HG03575 (cell line): ENCODE measurements around the gene PSME2.
"Not testable (repeated sequence)": the region's sequence is repeated elsewhere in the genome, so short reads cannot be mapped to it uniquely, and the experiment has no call there.

Experiments
- ATAC-seq: cut with Tn5 transposase; IDR thresholded peaks from one replicate; pipeline ENCODE4 v1.9.1; 2021; ENCODE audit not compliant: unreplicated experiment, insufficient number of reproducible peaks, low FRiP score; ENCODE audit errors: extremely low read depth

Gene PSME2

DNA sequence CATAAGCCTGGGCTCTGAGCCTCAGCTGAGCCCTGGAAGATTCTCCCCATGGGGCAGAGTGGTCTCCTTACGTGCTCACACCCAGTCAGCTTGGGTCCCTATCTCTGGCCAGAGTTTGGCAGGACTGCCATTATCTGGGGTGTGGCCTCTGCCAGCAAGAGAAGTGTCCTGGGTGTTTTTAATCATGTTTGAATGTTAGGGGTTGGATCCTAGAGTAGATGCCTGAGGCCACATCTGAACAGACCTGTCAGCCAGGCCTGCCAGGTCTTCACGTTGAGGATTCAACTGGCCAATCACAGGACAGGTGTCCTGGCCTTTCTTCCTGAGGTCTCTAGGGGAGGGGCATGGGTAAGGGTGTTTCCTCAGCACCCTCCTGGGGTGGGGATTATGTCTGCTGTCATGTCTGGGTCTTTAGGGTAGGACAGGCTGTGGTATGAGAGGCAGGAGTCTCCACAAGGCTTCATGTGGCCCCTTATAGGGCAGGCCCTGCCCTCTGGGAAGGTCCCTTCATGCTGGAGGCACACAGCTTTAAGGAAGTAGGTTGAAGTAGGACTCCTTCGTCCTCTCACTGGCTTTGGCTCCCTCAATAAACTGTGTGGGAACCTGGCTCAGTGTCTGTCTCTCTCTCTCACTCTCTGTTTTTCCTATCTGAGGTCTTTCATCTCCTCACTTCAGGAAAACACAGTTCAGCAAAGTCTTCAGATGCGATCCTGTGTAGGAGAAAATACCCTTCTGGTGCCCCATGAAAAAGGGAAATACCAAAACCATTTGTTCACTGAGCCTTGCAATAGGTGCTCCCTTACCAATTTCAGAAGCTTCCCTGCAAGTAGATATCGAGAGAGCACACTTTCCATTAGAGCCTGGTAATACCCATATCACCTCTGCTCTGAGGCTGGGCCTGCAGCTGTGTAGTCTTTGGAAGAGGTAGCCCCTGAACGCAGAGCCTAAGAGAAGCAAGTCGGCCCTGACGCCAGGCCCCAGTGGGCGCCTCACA is 22.7 kb downstream of the PSME2 start:
- no peak for ATAC-seq

DNA sequence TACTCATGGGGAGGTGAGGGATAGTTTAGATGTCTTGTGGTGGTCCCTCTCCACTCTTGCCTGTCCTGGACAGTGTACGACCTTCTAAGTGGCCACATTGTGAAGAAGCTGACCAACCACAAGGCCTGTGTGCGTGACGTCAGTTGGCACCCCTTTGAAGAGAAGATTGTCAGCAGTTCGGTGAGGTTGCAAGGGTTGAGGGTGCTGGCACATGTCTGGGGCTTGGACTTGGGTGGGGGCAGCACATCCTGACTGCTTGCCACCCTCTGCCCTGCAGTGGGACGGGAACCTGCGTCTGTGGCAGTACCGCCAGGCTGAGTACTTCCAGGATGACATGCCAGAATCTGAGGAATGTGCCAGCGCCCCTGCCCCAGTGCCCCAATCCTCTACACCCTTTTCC is 23.5 kb downstream of the PSME2 start:
- no peak for ATAC-seq

DNA sequence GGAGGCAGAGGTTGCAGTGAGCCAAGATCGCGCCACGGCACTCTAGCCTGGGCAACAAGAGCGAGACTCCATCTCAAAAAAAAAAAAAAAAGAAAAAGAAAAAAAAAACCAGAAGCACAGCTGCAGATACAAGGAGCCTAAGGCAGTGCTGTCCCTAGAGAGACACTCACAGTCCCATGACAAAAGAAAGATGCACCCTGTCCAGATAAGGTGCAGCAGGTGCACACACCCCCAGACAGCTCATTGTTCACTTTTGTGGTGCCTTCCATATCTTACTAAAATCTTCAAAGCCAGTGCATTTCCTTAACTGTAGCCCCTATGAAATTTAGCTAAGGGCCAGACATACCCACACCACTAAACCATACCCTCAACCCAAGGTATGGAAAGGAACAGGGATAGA is 24.0 kb downstream of the PSME2 start:
- no peak for ATAC-seq

DNA sequence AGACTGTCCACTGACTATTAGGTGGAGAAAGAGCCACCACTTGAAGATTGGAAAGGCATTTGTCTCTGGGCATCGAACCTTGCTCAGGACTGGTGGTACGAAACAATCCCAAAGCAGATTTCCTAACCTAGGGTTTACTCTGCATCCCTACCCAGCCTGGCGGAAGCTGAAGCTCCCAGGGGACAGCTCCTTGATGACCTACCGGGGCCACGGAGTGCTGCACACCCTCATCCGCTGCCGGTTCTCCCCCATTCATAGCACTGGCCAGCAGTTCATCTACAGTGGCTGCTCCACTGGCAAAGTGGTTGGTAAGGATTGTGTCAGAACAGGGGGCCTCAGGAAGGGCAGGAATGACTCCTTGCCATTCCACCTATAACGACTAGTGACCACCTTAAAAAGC is 25.2 kb downstream of the PSME2 start:
- ATAC-seq: no peak

DNA sequence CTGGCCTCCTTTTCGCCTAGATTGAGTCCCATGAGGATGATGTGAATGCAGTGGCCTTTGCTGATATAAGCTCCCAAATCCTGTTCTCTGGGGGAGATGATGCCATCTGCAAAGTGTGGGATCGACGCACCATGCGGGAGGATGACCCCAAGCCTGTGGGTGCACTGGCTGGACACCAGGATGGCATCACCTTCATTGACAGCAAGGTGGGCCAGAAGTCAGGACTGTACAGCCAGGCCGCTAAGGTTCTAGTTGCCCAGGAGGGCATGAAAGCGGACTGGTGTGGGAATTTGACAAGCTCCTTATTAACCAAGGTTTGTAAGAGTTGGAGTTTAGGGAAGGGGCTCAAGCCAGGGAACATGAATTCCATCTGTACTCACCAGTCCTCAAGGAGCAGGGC is 26.7 kb downstream of the PSME2 start:
- no peak for ATAC-seq

DNA sequence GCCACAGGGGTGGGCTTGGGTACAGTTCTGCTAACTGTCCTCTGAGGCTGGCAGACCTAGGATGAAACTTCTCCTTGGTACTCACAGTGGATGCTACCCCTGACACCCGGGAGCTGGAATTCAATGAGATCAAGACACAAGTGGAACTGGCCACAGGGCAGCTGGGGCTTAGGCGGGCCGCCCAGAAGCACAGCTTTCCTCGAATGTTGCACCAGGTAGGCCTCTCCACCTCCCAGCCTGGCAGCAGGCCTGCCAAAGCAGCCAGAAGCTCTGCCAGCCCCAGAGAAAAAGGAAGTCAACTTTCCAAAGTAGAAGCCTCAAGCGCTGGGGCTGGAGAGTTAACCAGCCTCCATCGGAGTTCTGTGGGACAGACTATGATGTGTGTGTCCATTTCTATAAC is 29.2 kb downstream of the PSME2 start:
- ATAC-seq: no peak

DNA sequence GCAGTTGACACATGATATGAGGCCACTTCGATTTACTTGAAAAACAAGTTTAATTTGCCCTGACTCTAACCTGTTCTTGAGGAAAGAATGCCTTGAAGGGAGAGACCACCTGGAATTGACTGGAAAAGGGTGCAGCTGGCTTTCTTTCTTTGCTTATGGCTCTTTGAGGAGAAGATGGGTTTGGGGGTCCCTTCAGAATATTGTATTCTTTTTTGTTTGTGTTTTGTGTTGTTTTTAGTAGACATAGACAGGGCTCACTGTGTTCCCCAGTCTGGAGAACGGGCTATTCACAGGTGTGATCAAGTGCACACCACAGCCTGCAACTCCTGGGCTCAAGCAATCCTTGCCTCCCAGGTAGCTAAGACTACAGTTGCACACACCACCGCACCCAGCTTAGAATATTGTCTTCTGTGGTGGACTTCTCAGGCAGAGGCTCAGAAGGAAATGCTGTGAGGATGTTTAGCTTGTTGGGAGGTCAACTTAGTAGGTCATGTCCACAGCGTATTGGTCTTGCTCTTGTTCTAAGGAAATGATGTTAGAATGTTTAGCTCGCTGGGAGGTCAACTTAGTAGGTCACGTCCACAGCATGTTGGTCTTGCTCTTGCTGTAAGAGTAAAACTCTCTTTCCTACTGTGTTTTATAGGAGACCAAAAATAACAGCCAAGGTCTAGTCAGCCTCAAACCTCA is 30.1 kb downstream of the PSME2 start:
- no peak for ATAC-seq

DNA sequence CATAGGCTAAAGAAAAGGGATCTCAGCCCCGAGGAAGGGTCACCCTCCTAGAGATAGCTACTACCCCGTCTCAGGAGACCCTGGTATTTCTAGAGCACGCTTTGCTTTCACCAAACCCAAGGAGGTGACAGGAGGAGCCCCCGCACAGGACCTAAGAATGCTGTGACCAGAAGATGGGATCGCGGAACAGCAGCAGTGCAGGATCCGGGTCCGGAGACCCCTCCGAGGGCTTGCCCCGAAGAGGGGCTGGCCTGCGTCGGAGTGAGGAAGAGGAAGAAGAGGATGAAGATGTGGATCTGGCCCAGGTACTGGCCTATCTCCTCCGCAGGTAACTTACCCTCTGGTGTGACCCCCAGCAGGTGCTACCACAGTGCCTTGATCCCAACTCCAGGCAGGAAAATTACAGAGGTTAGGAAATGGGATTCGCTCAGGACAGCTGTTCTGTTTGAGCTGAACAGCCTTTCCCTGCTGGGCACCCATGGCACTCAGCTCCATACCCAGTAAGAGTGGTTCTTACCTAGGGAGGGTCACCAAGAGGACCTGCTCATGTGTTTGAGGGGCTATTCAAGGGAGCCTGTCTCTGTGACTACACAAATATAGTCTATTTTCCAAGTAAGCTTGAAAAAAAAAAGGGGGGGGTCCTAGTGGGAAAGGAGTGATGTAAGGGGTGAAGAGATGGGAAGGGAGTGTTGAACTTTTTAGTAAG is 30.8 kb downstream of the PSME2 start:
- ATAC-seq: no peak

DNA sequence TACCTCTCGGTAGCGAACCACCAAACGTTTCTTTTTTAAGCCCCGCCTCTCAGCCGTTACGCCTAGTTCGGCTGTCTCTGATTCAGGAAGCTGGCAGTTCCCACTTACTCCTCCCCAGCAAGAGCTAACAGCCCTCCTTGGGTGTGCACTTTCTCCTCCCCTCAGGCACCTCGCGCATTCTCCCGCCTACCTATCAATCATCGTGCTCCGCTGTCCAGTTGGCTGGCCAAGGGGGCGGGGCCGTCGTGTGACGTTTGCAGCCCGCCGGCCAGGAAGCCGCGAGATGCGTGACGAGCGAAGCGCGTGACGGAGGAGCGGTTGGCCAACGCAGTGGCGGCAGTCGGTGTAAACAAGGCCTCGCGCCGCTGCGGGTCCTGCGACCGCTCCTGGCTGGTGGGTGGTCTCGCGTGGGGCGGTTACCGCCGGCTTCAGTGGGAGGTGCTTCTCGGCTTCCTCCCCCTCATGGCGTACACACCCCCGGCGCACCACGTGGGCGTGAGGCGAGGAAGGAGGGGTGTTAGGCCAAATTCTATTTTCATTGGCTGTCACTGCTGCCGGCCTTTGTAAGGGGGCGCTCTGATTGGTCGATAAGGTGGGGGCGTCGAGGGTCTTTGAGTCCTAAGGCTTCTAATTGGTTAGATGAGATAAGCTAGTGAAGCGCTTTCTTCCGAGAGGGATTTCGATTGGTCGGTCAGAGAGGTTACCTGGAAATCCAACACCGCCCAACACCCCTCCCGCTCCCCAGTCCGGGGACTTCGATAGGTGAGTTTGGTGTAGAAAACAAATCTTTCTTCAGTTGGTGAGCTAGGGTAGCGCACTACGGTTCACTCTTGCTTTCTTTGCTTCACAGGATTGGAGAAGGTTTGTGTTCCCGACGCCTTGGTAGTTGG is 31.6 kb downstream of the PSME2 start, which contains the start of the genes DCAF11 and NRL:
TSS of gene DCAF11 (plus strand) at position 246 of the 890 bp plus-strand sequence. CDS start 818 bp downstream, outside the sequence.
TSS of gene NRL (minus strand) at position 418 of the 890 bp plus-strand sequence. CDS start 32,101 bp downstream, outside the sequence.
- peak; percentile 52 for ATAC-seq

DNA sequence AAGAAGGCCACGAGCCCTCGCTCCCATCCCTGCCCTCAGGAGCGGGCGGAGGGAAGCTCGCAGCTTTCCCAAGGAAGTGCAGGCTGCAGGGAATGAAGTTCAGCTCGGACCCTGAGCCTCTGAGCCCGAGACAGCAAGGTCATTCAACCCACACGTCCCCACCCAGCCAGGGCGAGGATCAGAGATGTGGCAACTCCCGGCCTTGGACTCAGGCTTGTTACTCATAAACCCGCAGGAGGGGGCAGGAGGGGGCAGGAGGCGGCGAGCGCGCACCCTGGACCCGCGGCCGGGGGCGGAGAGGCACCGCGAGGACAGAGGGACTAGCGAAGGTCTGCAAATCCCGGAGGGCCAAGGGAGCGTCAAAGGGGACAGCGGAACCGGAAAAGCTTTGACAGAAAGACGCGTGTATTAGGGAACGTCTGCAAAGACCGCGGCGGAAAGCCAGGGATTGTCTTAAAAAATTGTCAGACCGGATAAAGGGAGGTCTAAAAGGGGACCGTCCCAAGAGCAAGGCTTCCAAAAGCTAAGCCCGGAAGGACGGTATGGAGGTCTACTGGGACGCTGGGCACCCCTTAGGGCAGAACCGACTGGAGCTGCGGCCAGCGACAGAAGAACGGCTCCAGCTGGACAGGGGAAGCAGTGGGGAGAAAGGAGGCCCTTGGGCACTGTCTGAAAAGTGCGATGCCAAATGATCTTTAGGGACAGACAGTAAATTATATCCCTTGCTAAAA is 32.4 kb downstream of the PSME2 start:
- peak; percentile 21 for ATAC-seq

DNA sequence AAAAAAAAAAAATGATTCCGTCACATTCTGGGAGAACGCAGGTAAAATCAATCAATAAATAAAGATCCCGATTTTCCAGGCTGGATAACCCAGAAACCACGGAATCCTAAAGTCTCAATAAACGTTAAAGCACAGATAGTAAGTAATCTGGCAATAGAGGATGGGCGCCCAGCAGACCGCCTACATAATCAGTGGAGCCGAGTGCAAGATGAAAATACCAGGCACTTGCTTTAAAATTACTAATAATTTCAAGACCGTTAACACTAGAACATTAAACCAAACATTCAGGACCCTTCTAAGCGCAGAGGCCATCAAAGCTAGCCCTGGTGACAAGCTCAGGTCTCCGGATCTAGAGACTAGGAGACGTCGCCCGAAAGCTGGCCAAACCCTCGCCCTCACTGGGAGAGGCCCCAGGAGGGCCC is 33.0 kb downstream of the PSME2 start:
- no peak for ATAC-seq

DNA sequence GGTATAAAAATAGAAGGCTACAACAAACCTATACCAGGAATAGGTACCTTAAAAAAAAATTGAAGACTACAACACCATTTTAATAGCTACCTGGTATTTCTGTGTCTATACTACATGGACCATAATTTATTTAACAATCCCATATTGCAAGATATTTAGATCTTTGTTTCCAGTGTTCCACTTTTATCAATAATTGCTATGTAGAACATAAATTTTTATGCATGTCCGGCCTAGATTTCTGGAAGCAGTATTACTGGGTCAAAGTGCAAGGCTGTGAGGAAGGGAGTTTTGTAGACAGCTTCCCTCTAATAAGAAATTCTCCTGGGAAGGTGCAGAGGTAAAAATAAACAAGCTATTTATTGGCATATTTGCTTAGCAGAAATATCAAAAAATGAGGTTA is 35.9 kb downstream of the PSME2 start:
- no peak for ATAC-seq

DNA sequence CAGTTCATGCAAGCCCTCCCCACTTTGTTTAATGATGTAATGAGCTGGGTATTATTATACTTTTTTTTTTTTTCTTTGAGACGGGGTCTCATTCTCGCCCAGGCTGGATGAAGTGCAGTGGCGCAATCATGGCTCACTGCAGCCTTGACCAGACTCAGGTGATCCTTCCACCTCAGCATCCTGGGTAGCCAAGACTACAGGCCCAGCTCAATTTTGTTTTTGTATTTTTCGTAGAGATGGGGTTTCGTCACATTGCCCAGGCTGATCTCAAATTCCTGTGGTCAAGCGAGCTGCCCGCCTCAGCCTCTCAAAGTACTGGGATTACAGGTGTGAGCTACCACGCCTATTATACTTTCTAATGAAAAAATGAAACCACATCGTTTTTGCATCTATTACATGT is 36.4 kb downstream of the PSME2 start:
- ATAC-seq: no peak

DNA sequence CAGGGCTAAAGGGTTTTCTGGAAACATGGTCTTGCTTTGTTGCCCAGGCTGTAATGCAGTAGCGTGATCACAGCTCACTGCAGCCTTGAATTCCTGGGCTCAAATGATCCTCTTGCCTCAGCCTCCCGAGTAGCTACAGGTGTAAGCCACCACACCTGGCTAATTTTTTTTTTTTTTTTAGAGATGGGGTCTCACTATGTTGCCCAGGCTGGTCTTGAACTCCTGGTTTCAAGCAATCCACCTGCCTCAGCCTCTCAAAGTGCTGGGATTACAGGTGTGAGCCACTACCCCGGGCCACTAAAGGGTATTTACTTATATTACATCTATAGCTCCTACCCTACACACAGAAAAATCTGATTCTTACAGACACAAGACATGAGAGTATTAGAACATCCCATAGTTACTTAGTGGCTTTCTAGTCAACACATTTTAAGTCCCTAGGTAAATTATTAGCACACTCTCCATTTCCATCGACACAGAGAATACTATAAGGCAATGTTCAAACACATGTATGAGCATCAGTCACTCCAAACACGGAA is 38.0 kb downstream of the PSME2 start:
- no peak for ATAC-seq

DNA sequence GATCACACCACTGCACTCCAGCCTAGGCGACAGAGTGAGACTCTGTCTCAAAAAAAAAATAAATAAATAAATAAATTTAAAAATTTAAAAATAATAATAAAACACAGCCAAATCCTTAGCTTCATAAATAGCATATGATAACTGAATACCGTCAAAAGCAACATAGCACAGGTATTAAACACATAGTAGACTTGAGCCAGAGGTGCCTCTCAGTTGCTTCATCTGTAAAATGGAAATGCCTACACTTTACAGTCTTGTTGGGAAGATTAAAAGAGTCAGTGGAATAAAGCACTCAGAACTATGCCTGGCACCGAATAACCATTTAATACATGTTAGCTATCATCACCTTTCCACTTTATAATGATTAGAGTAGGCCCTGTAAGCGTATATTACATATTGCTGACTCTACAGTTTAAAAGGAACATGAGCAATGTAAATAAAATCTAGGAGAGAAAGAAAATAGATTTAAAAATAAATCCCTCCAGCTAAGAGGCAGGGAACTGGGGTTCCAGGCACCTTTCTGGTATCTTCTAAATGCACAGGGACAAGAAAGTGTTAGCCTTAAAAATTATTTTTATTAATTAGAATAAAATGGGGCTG is 39.6 kb downstream of the PSME2 start:
- no peak for ATAC-seq

DNA sequence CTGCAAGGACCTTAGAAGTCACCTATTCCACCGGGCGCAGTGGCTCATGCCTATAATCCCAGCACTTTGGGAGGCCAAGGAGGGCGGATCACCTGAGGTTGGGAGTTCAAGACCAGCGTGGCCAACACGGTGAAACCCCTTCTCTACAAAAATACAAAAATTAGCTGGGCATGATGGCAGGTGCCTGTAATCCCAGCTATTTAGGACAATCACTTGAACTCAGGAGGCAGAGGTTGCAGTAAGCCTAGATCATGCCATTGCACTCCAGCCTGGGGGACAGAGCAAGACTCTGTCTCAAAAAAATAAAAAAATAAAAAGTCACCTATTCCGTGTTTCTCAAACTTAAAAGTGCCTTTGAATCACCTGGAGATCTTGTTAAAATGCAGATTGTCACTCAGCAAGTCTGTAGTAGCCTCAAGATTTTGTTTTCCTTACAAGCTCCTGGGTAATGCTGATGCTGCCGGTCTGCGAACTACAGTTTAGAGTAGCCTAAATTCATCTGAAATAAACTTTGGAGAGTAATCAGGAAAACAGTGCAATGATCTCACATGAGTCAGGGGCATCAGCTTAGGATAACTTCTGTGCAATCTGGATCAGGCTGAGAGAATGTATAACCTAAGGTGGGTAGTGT is 40.7 kb downstream of the PSME2 start:
- ATAC-seq: not testable (repeated sequence)

DNA sequence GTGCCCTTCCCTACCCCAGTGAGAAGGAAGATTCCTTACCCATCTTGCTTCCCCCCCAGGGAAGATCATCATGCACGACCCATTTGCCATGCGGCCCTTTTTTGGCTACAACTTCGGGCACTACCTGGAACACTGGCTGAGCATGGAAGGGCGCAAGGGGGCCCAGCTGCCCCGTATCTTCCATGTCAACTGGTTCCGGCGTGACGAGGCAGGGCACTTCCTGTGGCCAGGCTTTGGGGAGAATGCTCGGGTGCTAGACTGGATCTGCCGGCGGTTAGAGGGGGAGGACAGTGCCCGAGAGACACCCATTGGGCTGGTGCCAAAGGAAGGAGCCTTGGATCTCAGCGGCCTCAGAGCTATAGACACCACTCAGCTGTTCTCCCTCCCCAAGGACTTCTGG is 43.0 kb downstream of the PSME2 start:
- no peak for ATAC-seq
